H9 (cell line): ENCODE data around the gene BUB3. TPM values are rescaled to one million over a fixed set of nuclear protein-coding genes. Genes with fewer than 3 reads are reported as not detected.

Experiments
- DNase-seq: peaks from one replicate; pipeline ENCODE4 v3.0.0-alpha.2; 2017
- H2AFZ ChIP-seq: one replicate; pipeline ENCODE4 v1.6.1; 2013; ENCODE audit warnings: mild to moderate bottlenecking, low read length, control low read depth, moderate library complexity
- H2AK5ac ChIP-seq: 2 replicates; pipeline ENCODE4 v1.6.1; 2013; ENCODE audit warnings: low read length, control low read depth, mixed read lengths; ENCODE audit not compliant: insufficient read length
- H2BK120ac ChIP-seq: one replicate; pipeline ENCODE4 v1.6.1; 2013; ENCODE audit warnings: low read depth, mild to moderate bottlenecking, low read length, control low read depth, inconsistent platforms; ENCODE audit not compliant: poor library complexity, severe bottlenecking
- H2BK12ac ChIP-seq: 2 replicates; pipeline ENCODE4 v1.6.1; 2013; ENCODE audit warnings: low read length, control low read depth, mixed read lengths, low read depth; ENCODE audit not compliant: insufficient read length
- H2BK15ac ChIP-seq: 2 replicates; pipeline ENCODE4 v1.6.1; 2013; ENCODE audit warnings: low read depth, low read length, control low read depth
- H2BK20ac ChIP-seq: one replicate; pipeline ENCODE4 v1.6.1; 2013; ENCODE audit warnings: low read depth, mild to moderate bottlenecking, low read length, control low read depth, inconsistent platforms; ENCODE audit not compliant: poor library complexity, severe bottlenecking
- H2BK5ac ChIP-seq: 2 replicates; pipeline ENCODE4 v1.6.1; 2013; ENCODE audit warnings: low read length, control low read depth, mixed read lengths; ENCODE audit not compliant: insufficient read length
- H3K14ac ChIP-seq: 2 replicates; pipeline ENCODE4 v1.6.1; 2013; ENCODE audit warnings: low read length, control low read depth; ENCODE audit not compliant: insufficient read depth
- H3K18ac ChIP-seq: 2 replicates; pipeline ENCODE4 v1.6.1; 2013; ENCODE audit warnings: low read depth, mild to moderate bottlenecking, mixed read lengths, low read length, control low read depth; ENCODE audit not compliant: insufficient read length
- H3K23ac ChIP-seq: 2 replicates; pipeline ENCODE4 v1.6.1; 2013; ENCODE audit warnings: low read length, control low read depth, mixed read lengths, low read depth; ENCODE audit not compliant: insufficient read length
- H3K23me2 ChIP-seq: 2 replicates; pipeline ENCODE4 v1.6.1; 2013; ENCODE audit warnings: low read depth, mild to moderate bottlenecking, mixed read lengths, low read length, control low read depth; ENCODE audit not compliant: insufficient read length, poor library complexity, severe bottlenecking
- H3K27ac ChIP-seq: 2 replicates; pipeline ENCODE4 v1.5.1; 2013; ENCODE audit warnings: low read length, control low read depth, mixed read lengths, low read depth; ENCODE audit not compliant: insufficient read length
- H3K27me3 ChIP-seq: 2 replicates; pipeline ENCODE4 v1.6.1; 2013; ENCODE audit warnings: low read length, control low read depth, inconsistent platforms; ENCODE audit not compliant: insufficient read depth
- H3K4ac ChIP-seq: 2 replicates; pipeline ENCODE4 v1.6.1; 2013; ENCODE audit warnings: low read depth, mild to moderate bottlenecking, control low read depth, inconsistent platforms, low read length, moderate library complexity
- H3K4me1 ChIP-seq: 2 replicates; pipeline ENCODE4 v1.6.1; 2013; ENCODE audit warnings: low read length, control low read depth, inconsistent platforms; ENCODE audit not compliant: insufficient read depth
- H3K4me2 ChIP-seq: 2 replicates; pipeline ENCODE4 v1.6.1; 2013; ENCODE audit warnings: low read length, control low read depth, mixed read lengths; ENCODE audit not compliant: insufficient read length, insufficient read depth
- H3K56ac ChIP-seq: 2 replicates; pipeline ENCODE4 v1.6.1; 2013; ENCODE audit warnings: low read depth, mild to moderate bottlenecking, mixed read lengths, low read length, control low read depth; ENCODE audit not compliant: insufficient read length
- H3K79me1 ChIP-seq: 2 replicates; pipeline ENCODE4 v1.6.1; 2013; ENCODE audit warnings: low read depth, mild to moderate bottlenecking, moderate library complexity, low read length, control low read depth, inconsistent platforms; ENCODE audit not compliant: insufficient read depth, poor library complexity, severe bottlenecking
- H3K79me2 ChIP-seq: 2 replicates; pipeline ENCODE4 v1.6.1; 2013; ENCODE audit warnings: low read length, control low read depth, inconsistent platforms; ENCODE audit not compliant: insufficient read depth
- H3K9ac ChIP-seq: 2 replicates; pipeline ENCODE4 v1.6.1; 2013; ENCODE audit warnings: low read length, control low read depth, mixed read lengths; ENCODE audit not compliant: insufficient read length; ENCODE audit errors: extremely low read depth
- H3K9me3 ChIP-seq: one replicate; pipeline ENCODE4 v1.6.1; 2013; ENCODE audit warnings: low read depth, low read length, inconsistent platforms; ENCODE audit not compliant: control insufficient read depth
- H3T11ph ChIP-seq: one replicate; pipeline ENCODE4 v1.6.1; 2013; ENCODE audit warnings: mild to moderate bottlenecking, low read length, control low read depth, inconsistent platforms
- H4K20me1 ChIP-seq: one replicate; pipeline ENCODE4 v1.6.1; 2013; ENCODE audit not compliant: control insufficient read depth, insufficient read length, insufficient read depth
- H4K5ac ChIP-seq: 2 replicates; pipeline ENCODE4 v1.6.1; 2013; ENCODE audit warnings: low read depth, mild to moderate bottlenecking, mixed read lengths, low read length, control low read depth; ENCODE audit not compliant: insufficient read length
- H4K8ac ChIP-seq: replicated peaks from 2 replicates; pipeline ENCODE4 v1.6.1; 2013; ENCODE audit warnings: low read length, control low read depth, mixed read lengths, low read depth; ENCODE audit not compliant: insufficient read length
- H4K91ac ChIP-seq: 2 replicates; pipeline ENCODE4 v1.6.1; 2013; ENCODE audit warnings: low read depth, mild to moderate bottlenecking, moderate library complexity, mixed read lengths, low read length, control low read depth; ENCODE audit not compliant: insufficient read length
- H3K27ac Mint-ChIP-seq, 3 experiments: 2 replicates in 2 of 3; 3 replicates in 1 of 3; pipeline ENCODE4 v1.8.0; 2020 to 2021; ENCODE audit warnings: mixed read lengths in 3 of 3, mild to moderate bottlenecking in 1 of 3, moderate library complexity in 1 of 3
- H3K27me3 Mint-ChIP-seq: 2 replicates; pipeline ENCODE4 v1.8.0; 2021; ENCODE audit warnings: low read depth, mild to moderate bottlenecking, moderate library complexity, mixed read lengths
- H3K36me3 Mint-ChIP-seq, 3 experiments: 2 replicates in 2 of 3; 3 replicates in 1 of 3; pipeline ENCODE4 v1.8.0; 2020 to 2021; ENCODE audit warnings: low read depth in 3 of 3, mixed read lengths in 3 of 3; ENCODE audit not compliant: insufficient read depth in 1 of 3
- H3K4me1 Mint-ChIP-seq, 2 experiments: 2 replicates each; pipeline ENCODE4 v1.8.0; 2020; ENCODE audit warnings: mixed read lengths in 2 of 2
- H3K4me3 Mint-ChIP-seq, 2 experiments: 2 replicates in 1 of 2; 3 replicates in 1 of 2; pipeline ENCODE4 v1.8.0; 2020 to 2021; ENCODE audit warnings: mild to moderate bottlenecking in 2 of 2, mixed read lengths in 2 of 2, moderate library complexity in 1 of 2
- H3K9me3 Mint-ChIP-seq, 2 experiments: 2 replicates in 1 of 2; 3 replicates in 1 of 2; pipeline ENCODE4 v1.8.0; 2020; ENCODE audit warnings: mild to moderate bottlenecking in 2 of 2, mixed read lengths in 2 of 2, moderate library complexity in 1 of 2
- CTCF ChIP-seq: fragments of 200-600 bp; sonication (generic); conservative IDR thresholded peaks from 3 replicates; pipeline ENCODE4 v1.8.0; 2021; ENCODE audit warnings: antibody characterized with exemption, mild to moderate bottlenecking
- WGBS: extraction: QIAGEN DNeasy Blood & Tissue Kit; methylation state at CpG from one replicate; pipeline ENCODE4 v1.1.7; 2013; ENCODE audit warnings: missing lambda C conversion rate, low lambda C conversion rate, mixed read lengths; ENCODE audit not compliant: insufficient read length; ENCODE audit errors: extremely low coverage; 5-methylcytosine and 5-hydroxymethylcytosine counted together
- total RNA-seq: library from RNA; stranded (reverse); gene quantifications from 2 replicates; pipeline ENCODE4 v1.2.1, GENCODE V29; 2021

The BUB3 gene
- total RNA-seq, 1 experiment from 2014 or later = 200 TPM

- Histone ChIP-seq H2BK15ac (no peak overlapping the region), H3K9me3 (no peaks in the 10 kb centered on the region), H2BK120ac (no peak overlapping the region), H3K4ac (no peak overlapping the region), H3K4me1 (no peaks in the 10 kb centered on the region; the same call in 1 of the 2 replicates), H3K14ac (no peak overlapping the region), H4K8ac (no peak overlapping the region), H2BK12ac (no peak overlapping the region), H4K91ac (no peak overlapping the region), H3T11ph (no peak overlapping the region), H3K27ac (no peak overlapping the region), H3K23ac (no peak overlapping the region), H3K27me3 (peaks cover 80% of the 10 kb centered on the region), H2AK5ac (no peak overlapping the region), H2BK5ac (no peak overlapping the region), H4K5ac (no peak overlapping the region), H3K18ac (no peak overlapping the region), H2AFZ (no peak overlapping the region), H3K79me2 (no peaks in the 10 kb centered on the region), H3K9ac (no peak overlapping the region), H4K20me1 (no peaks in the 10 kb centered on the region), H2BK20ac (no peak overlapping the region), H3K4me2 (peak overlapping the region; percentile 62), H3K23me2 (peaks cover 38% of the 10 kb centered on the region), H3K56ac (no peak overlapping the region), H3K79me1 (no peaks in the 10 kb centered on the region)
- Mint-ChIP-seq H3K9me3 (peaks cover 0 to 8% of the 10 kb centered on the region in 2 experiments; a peak in 3 of 5 replicates), H3K4me1 (peaks cover 35 to 58% of the 10 kb centered on the region in 2 experiments), H3K27me3 (peaks cover 98% of the 10 kb centered on the region), H3K27ac (no peak overlapping the region), H3K4me3 (peak overlapping the region; percentile 54 to 85), H3K36me3 (no peaks in the 10 kb centered on the region)
- WGBS = no CpG with 5 or more reads among the region's 83 CpGs
- no peak for TF ChIP-seq CTCF
- DNase-seq = peak; percentile 76
These were observed 17.2 kb upstream of the BUB3 start for GRCh38 chr10:123136806-123137642.
